Endothelial cell of umbilical vein (primary cell): ENCODE data around the gene ANKRD33B. TPM values are rescaled to one million over a fixed set of nuclear protein-coding genes. Genes with fewer than 3 reads are reported as not detected.

ENCODE experiments used
- BruUV-seq: library from RNA; stranded (reverse); fragments of 400-500 nt; replicated peaks from 2 replicates; lab custom pipeline; 2021; lab: Mats Ljungman, UMichigan
- CTCF ChIA-PET: fragments of 300-600, 350-600 bp; sonication (Branson Sonifier 250); formaldehyde crosslinking; loops from one replicate; lab custom pipeline; 2021; ENCODE audit warnings: antibody characterized with exemption, inconsistent platforms; lab: Charles Lee
- POLR2A ChIA-PET: fragments of 300-600, 350-600 bp; sonication (Branson Sonifier 250); formaldehyde crosslinking; loops from one replicate; lab custom pipeline; 2021; ENCODE audit warnings: antibody characterized with exemption, inconsistent platforms; lab: Charles Lee
- DNase-seq: peaks from one replicate; pipeline ENCODE4 v3.0.0-alpha.2; 2011; ENCODE audit warnings: low read depth, low spot score
- FAIRE-seq: peaks from 2 replicates; lab custom pipeline; 2011; peaks lifted over from hg19 to GRCh38; lab: Jason Lieb, UNC
- H2AFZ ChIP-seq: 2 replicates; pipeline ENCODE4 v1.6.0; 2012; ENCODE audit warnings: low read depth, low read length, control low read depth, inconsistent platforms
- H3K27ac ChIP-seq: 2 replicates; pipeline ENCODE4 v1.5.1; 2011; ENCODE audit warnings: low read depth, mild to moderate bottlenecking, control low read depth, low read length, moderate library complexity; ENCODE audit not compliant: insufficient read depth
- H3K27me3 ChIP-seq, 2 experiments: 2 replicates each; pipeline versions ENCODE4 v1.6.0 to v1.6.1; 2011; ENCODE audit warnings: low read length in 2 of 2, mixed read lengths in 1 of 2; ENCODE audit not compliant: control insufficient read depth in 2 of 2, insufficient read depth in 2 of 2
- H3K36me3 ChIP-seq, 2 experiments: 2 replicates in 1 of 2; 3 replicates in 1 of 2; pipeline ENCODE4 v1.5.1; 2011; ENCODE audit warnings: low read length in 2 of 2, mild to moderate bottlenecking in 1 of 2, moderate library complexity in 1 of 2; ENCODE audit not compliant: control insufficient read depth in 2 of 2, insufficient read depth in 2 of 2; ENCODE audit errors: extremely low read depth in 1 of 2
- H3K4me1 ChIP-seq: 3 replicates; pipeline ENCODE4 v1.5.1; 2011; ENCODE audit warnings: mild to moderate bottlenecking, low read length; ENCODE audit not compliant: control insufficient read depth, insufficient read depth; ENCODE audit errors: extremely low read depth
- H3K4me2 ChIP-seq: 2 replicates; pipeline ENCODE4 v1.6.1; 2011; ENCODE audit warnings: low read length, control low read depth, mixed read lengths; ENCODE audit not compliant: insufficient read depth
- H3K4me3 ChIP-seq, 3 experiments: fragments of 200-600 bp in 1 of 3; sonication (generic), shearing (Covaris generic) in 1 of 3; replicated peaks in 1 of 3; 2 replicates each; pipeline ENCODE4 v1.5.1; 2011 to 2016; ENCODE audit warnings: control low read depth in 3 of 3, low read length in 3 of 3, mild to moderate bottlenecking in 2 of 3, inconsistent platforms in 1 of 3, low read depth in 1 of 3, moderate library complexity in 1 of 3; ENCODE audit not compliant: insufficient read depth in 1 of 3
- H3K79me2 ChIP-seq: 2 replicates; pipeline ENCODE4 v1.6.0; 2012; ENCODE audit warnings: low read length, inconsistent platforms; ENCODE audit not compliant: control insufficient read depth, insufficient read depth
- H3K9ac ChIP-seq: replicated peaks from 2 replicates; pipeline ENCODE3; 2011; ENCODE audit warnings: low read length, control low read depth; ENCODE audit not compliant: insufficient read depth; ENCODE audit errors: extremely low read depth
- H3K9me1 ChIP-seq: replicated peaks from 3 replicates; pipeline ENCODE4 v1.6.0; 2011; ENCODE audit warnings: mild to moderate bottlenecking, low read length; ENCODE audit not compliant: control insufficient read depth, insufficient read depth; ENCODE audit errors: extremely low read depth
- H3K9me3 ChIP-seq: replicated peaks from 2 replicates; pipeline ENCODE4 v1.5.1; 2012; ENCODE audit warnings: low read length, inconsistent platforms; ENCODE audit not compliant: control insufficient read depth, insufficient read depth
- H4K20me1 ChIP-seq: replicated peaks from 2 replicates; pipeline ENCODE3; 2011; ENCODE audit warnings: mild to moderate bottlenecking, low read length; ENCODE audit not compliant: control insufficient read depth, insufficient read depth; ENCODE audit errors: extremely low read depth
- FOS ChIP-seq: IDR thresholded peaks from 2 replicates; pipeline ENCODE4 v1.6.1; 2011; ENCODE audit warnings: mild to moderate bottlenecking, low read length, moderate library complexity, borderline replicate concordance; ENCODE audit not compliant: insufficient read depth
- GATA2 ChIP-seq: IDR thresholded peaks from 2 replicates; pipeline ENCODE4 v1.7.0; 2011; ENCODE audit warnings: low read depth, mild to moderate bottlenecking, moderate library complexity, mixed read lengths, low read length; ENCODE audit not compliant: insufficient read length, insufficient read depth
- JUN ChIP-seq: IDR thresholded peaks from 2 replicates; pipeline ENCODE4 v1.6.1; 2011; ENCODE audit warnings: borderline replicate concordance, low read depth; ENCODE audit not compliant: insufficient read length, insufficient read depth
- MAX ChIP-seq: IDR thresholded peaks from 2 replicates; pipeline ENCODE4 v1.6.1; 2011; ENCODE audit not compliant: insufficient read depth, insufficient read length
- MYC ChIP-seq: IDR thresholded peaks from one replicate; pipeline ENCODE4 v1.6.1; 2011; ENCODE audit warnings: mild to moderate bottlenecking, low read depth, low read length
- POLR2A ChIP-seq: IDR thresholded peaks from 2 replicates; pipeline ENCODE4 v1.6.1; 2012; ENCODE audit warnings: low read depth, mild to moderate bottlenecking, control low read depth, low read length
- POLR2AphosphoS5 ChIP-seq: IDR thresholded peaks from 2 replicates; pipeline ENCODE4 v1.6.1; 2012; ENCODE audit warnings: low read depth, mild to moderate bottlenecking, control low read depth, low read length, moderate library complexity; ENCODE audit not compliant: insufficient read depth
- dilution Hi-C: fragments of 300-500 bp; cut with MboI; formaldehyde crosslinking; loops from one replicate; pipeline ENCODE4 v1.15.0; 2019; ENCODE audit warnings: low sequenced_read_pairs; ENCODE audit not compliant: extremely low pct_ligation_motif_present
- intact Hi-C: fragments of 100-400 bp; cut with micrococcal nuclease; formaldehyde crosslinking; loops from one replicate; pipeline ENCODE4 v1.10.0; 2022
- polyA plus RNA-seq, 4 experiments: library from polyadenylated mRNA; depleted of rRNA in 3 of 4; stranded (reverse) in 3 of 4; unstranded in 1 of 4; fragments of >200 nt; gene quantifications; 2 replicates each; pipeline versions ENCODE4 v1.2.1 to v1.2.3, GENCODE V29; 2011 to 2012; ENCODE audit warnings: missing spikeins in 1 of 4
- total RNA-seq: library from RNA; stranded (reverse); gene quantifications from 2 replicates; pipeline ENCODE4 v1.2.3, GENCODE V29; 2021

Gene ANKRD33B
- total and polyA plus RNA-seq, 2 donors (not counting 3 experiments of a cell fraction or from before 2014, with no cell fraction given), result 2.4 to 5.4 TPM

GRCh38 chr5:10661401-10661800 is 97.5 kb downstream of the ANKRD33B start:
- no TSS peak for BruUV-seq
- dilution Hi-C loops, result no loop called here

GRCh38 chr5:10662083-10662482 is 98.2 kb downstream of the ANKRD33B start:
- H2AFZ ChIP-seq, result no peak overlapping the region
- TF ChIP-seq MAX (no peak), GATA2 (no peak), POLR2AphosphoS5 (no peak), FOS (no peak), JUN (no peak), POLR2A (no peak)
- no peak overlapping the region for H3K9ac ChIP-seq
- H3K36me3 ChIP-seq, result no peaks in the 10 kb centered on the region
- no peak for FAIRE-seq
- no peak overlapping the region for H3K4me3 ChIP-seq
- no peak overlapping the region for H3K4me2 ChIP-seq
- no peaks in the 10 kb centered on the region for H3K27me3 ChIP-seq
- ChIA-PET POLR2A (no interaction called here), CTCF (no interaction called here)
- H3K4me1 ChIP-seq, result no peaks in the 10 kb centered on the region
- no peak overlapping the region for H3K27ac ChIP-seq
- H3K9me3 ChIP-seq, result no peaks in the 10 kb centered on the region
- no peak for DNase-seq
- dilution Hi-C loops (no loop called here), intact Hi-C loops (no loop called here)
- H3K79me2 ChIP-seq, result no peaks in the 10 kb centered on the region
- no peaks in the 10 kb centered on the region for H4K20me1 ChIP-seq
- no peaks in the 10 kb centered on the region for H3K9me1 ChIP-seq
- no TSS peak for BruUV-seq

More at GRCh38 chr5:10661401-10661800, 97.5 kb downstream of the ANKRD33B start:
- CTCF ChIA-PET, result no interaction called here
- Histone ChIP-seq H3K9me3 (no peaks in the 10 kb centered on the region), H3K36me3 (no peaks in the 10 kb centered on the region), H2AFZ (no peak overlapping the region), H3K9ac (no peak overlapping the region), H3K27me3 (no peaks in the 10 kb centered on the region), H3K4me1 (no peaks in the 10 kb centered on the region), H3K27ac (no peak overlapping the region), H3K4me3 (no peak overlapping the region), H3K4me2 (no peak overlapping the region), H3K9me1 (no peaks in the 10 kb centered on the region), H4K20me1 (no peaks in the 10 kb centered on the region), H3K79me2 (no peaks in the 10 kb centered on the region)
- intact Hi-C loops, result no loop called here
- TF ChIP-seq GATA2, result no peak
- no peak for TF ChIP-seq MYC
- TF ChIP-seq POLR2A, result no peak
- no peak for TF ChIP-seq JUN
- no peak for DNase-seq
- no peak for FAIRE-seq
- POLR2A ChIA-PET, result no interaction called here
